GM12878 (cell line): Measurements from ENCODE around the gene RSAD2. TPM values are rescaled to one million over a fixed set of nuclear protein-coding genes. Genes with fewer than 3 reads are reported as not detected.

Source experiments
- ATAC-seq: fragments of 200-7000 bp; cut with Tn5 transposase; 3 replicates; pipeline ENCODE4 v1.9.1; 2020; ENCODE audit warnings: mild to moderate bottlenecking, moderate library complexity
- BruUV-seq: library from RNA; stranded (reverse); fragments of 400-500 nt; replicated peaks from 2 replicates; lab custom pipeline; 2021; lab: Mats Ljungman, UMichigan
- CTCF ChIA-PET: fragments of 300-600 bp; sonication (Branson Sonifier 250); formaldehyde crosslinking; extraction: SDS; loops from one replicate; lab custom pipeline; 2021; ENCODE audit warnings: inconsistent platforms; lab: Yijun Ruan, JAX
- POLR2A ChIA-PET: fragments of 350-600 bp; formaldehyde crosslinking; extraction: SDS; loops from one replicate; lab custom pipeline; 2021; ENCODE audit warnings: inconsistent platforms; lab: Charles Lee
- RAD21 ChIA-PET: fragments of 300-600 bp; sonication (Branson Sonifier 250); formaldehyde crosslinking; loops from one replicate; lab custom pipeline; 2023; ENCODE audit warnings: antibody characterized with exemption; ENCODE audit not compliant: unreplicated experiment; lab: Charles Lee
- SMC1A ChIA-PET: fragments of 300-600 bp; sonication (Branson Sonifier 250); formaldehyde crosslinking; loops from one replicate; lab custom pipeline; 2023; ENCODE audit not compliant: unreplicated experiment, uncharacterized antibody; lab: Charles Lee
- DNase-seq: peaks from one replicate; pipeline ENCODE4 v3.0.0-alpha.2; 2011; ENCODE audit warnings: low read depth, low spot score
- FAIRE-seq: peaks from 3 replicates; lab custom pipeline; 2011; peaks lifted over from hg19 to GRCh38; lab: Jason Lieb, UNC
- H2AFZ ChIP-seq: 2 replicates; pipeline ENCODE4 v1.6.0; 2011; ENCODE audit warnings: low read depth, low read length, control low read depth; ENCODE audit not compliant: control insufficient read depth
- H3K27ac ChIP-seq: 2 replicates; pipeline ENCODE4 v1.5.1; 2011; ENCODE audit warnings: control low read depth; ENCODE audit not compliant: control insufficient read depth, insufficient read depth
- H3K27me3 ChIP-seq, 2 experiments: replicated peaks in 1 of 2; 2 replicates each; pipeline versions ENCODE4 v1.6.0 to v1.6.1; 2011; ENCODE audit warnings: low read length in 1 of 2; ENCODE audit not compliant: control insufficient read depth in 2 of 2, insufficient read depth in 2 of 2
- H3K36me3 ChIP-seq, 2 experiments: 2 replicates each; pipeline ENCODE4 v1.5.1; 2011; ENCODE audit warnings: low read length in 1 of 2; ENCODE audit not compliant: control insufficient read depth in 2 of 2, insufficient read depth in 2 of 2
- H3K4me1 ChIP-seq: 2 replicates; pipeline ENCODE4 v1.6.1; 2011; ENCODE audit warnings: mild to moderate bottlenecking, low read length, moderate library complexity, mixed read lengths; ENCODE audit not compliant: control insufficient read depth, insufficient read depth
- H3K4me2 ChIP-seq: 2 replicates; pipeline ENCODE4 v1.6.0; 2011; ENCODE audit warnings: control low read depth; ENCODE audit not compliant: control insufficient read depth, insufficient read depth
- H3K4me3 ChIP-seq: fragments of 200-600 bp; sonication (generic); 2 replicates; pipeline ENCODE4 v1.5.1; 2016
- H3K79me2 ChIP-seq: 2 replicates; pipeline ENCODE4 v1.6.0; 2011; ENCODE audit warnings: low read length; ENCODE audit not compliant: control insufficient read depth, insufficient read depth
- H3K9ac ChIP-seq: 2 replicates; pipeline ENCODE4 v1.8.0; 2011; ENCODE audit warnings: low read length, control low read depth, mixed read lengths; ENCODE audit not compliant: control insufficient read depth, insufficient read depth
- H3K9me3 ChIP-seq: replicated peaks from 3 replicates; pipeline ENCODE4 v1.5.1; 2011; ENCODE audit warnings: mild to moderate bottlenecking, low read length; ENCODE audit not compliant: control insufficient read depth, insufficient read depth
- H4K20me1 ChIP-seq: 2 replicates; pipeline ENCODE4 v1.6.0; 2011; ENCODE audit not compliant: control insufficient read depth, insufficient read depth
- BCL11A ChIP-seq: IDR thresholded peaks from 2 replicates; pipeline ENCODE4 v1.6.1; 2011; ENCODE audit warnings: low read depth, low read length
- CBX5 ChIP-seq: sonication (generic); IDR thresholded peaks from 2 replicates; pipeline ENCODE4 v1.6.1; 2016; ENCODE audit warnings: low read depth, moderate library complexity, mild to moderate bottlenecking, inconsistent platforms
- E4F1 ChIP-seq: fragments of 450-650 bp; IDR thresholded peaks from 2 replicates; pipeline ENCODE4 v1.6.1; 2018; ENCODE audit warnings: borderline replicate concordance, mild to moderate bottlenecking; ENCODE audit not compliant: partially characterized antibody
- HDGF ChIP-seq: fragments of 450-650 bp; IDR thresholded peaks from 2 replicates; pipeline ENCODE4 v1.6.1; 2016; ENCODE audit warnings: antibody characterized with exemption
- NFYB ChIP-seq: IDR thresholded peaks from 2 replicates; pipeline ENCODE4 v1.6.1; 2011; ENCODE audit warnings: low read depth, mild to moderate bottlenecking, low read length, improper control_type of control experiment, moderate library complexity; ENCODE audit not compliant: insufficient read depth
- POLR2A ChIP-seq: IDR thresholded peaks from 2 replicates; pipeline ENCODE4 v1.6.1; 2011; ENCODE audit warnings: low read depth, mild to moderate bottlenecking, low read length
- SMAD5 ChIP-seq: IDR thresholded peaks from 2 replicates; pipeline ENCODE4 v1.6.1; 2016; ENCODE audit warnings: antibody characterized with exemption, low read depth
- ZNF207 ChIP-seq: fragments of 450-650 bp; IDR thresholded peaks from 2 replicates; pipeline ENCODE4 v1.6.1; 2014; ENCODE audit warnings: antibody characterized with exemption, mild to moderate bottlenecking, borderline replicate concordance
- ZNF24 ChIP-seq: fragments of 450-650 bp; IDR thresholded peaks from 2 replicates; pipeline ENCODE4 v1.6.1; 2017; ENCODE audit warnings: antibody characterized with exemption, mild to moderate bottlenecking
- WGBS: methylation state at CpG from one replicate; pipeline ENCODE4 v1.1.6; 2016; ENCODE audit warnings: low lambda C conversion rate; ENCODE audit not compliant: insufficient replicate concordance, insufficient coverage; ENCODE audit errors: missing lambda C conversion rate; 5-methylcytosine and 5-hydroxymethylcytosine counted together
- in situ Hi-C: fragments of 300-500 bp; cut with MboI; formaldehyde crosslinking; loops from 9 replicates; pipeline ENCODE4 v1.14.3; 2018; ENCODE audit warnings: mixed read lengths
- intact Hi-C: fragments of 100-400 bp; cut with micrococcal nuclease; formaldehyde crosslinking; loops from one replicate; pipeline ENCODE4 v1.14.2; 2022; ENCODE audit not compliant: unreplicated experiment
- polyA plus RNA-seq, 11 experiments: library from polyadenylated mRNA; depleted of rRNA in 4 of 11; unstranded in 6 of 11; stranded (reverse) in 5 of 11; fragments of >200 nt; fragmentation: Nextera tagmentation in 4 of 11; fragmentation: Illumina TruSeq in 1 of 11; extraction: Ambion mirVana in 4 of 11; extraction: Trizol in 1 of 11; gene quantifications; 1 replicate in 1 of 11; 2 replicates in 10 of 11; pipeline versions ENCODE4 v1.2.1 to v1.2.3, GENCODE V29; 2011 to 2016; ENCODE audit warnings: inconsistent platforms in 2 of 11, missing spikeins in 2 of 11, low read depth in 1 of 11
- total RNA-seq, 4 experiments: library from RNA; depleted of rRNA in 3 of 4; stranded (reverse); fragments of >200 nt in 3 of 4; fragmentation: Illumina TruSeq in 1 of 4; extraction: Trizol in 1 of 4; gene quantifications; 2 replicates each; pipeline versions ENCODE4 v1.2.1 to v1.2.3, GENCODE V29; 2013 to 2021
- TF ChIP-seq, protein P1 (sequence below): IDR thresholded peaks from 2 replicates; pipeline ENCODE4 v1.6.1; 2012; ENCODE audit warnings: improper control_type of control experiment, low read depth, low read length; ENCODE audit not compliant: insufficient replicate concordance

Gene RSAD2
- total and polyA plus RNA-seq, 10 of the 15 experiments (the other 5 are each of a cell fraction or from before 2014, with no cell fraction given), result 0.24 to 0.90 (median 0.69) TPM

- RAD21 ChIA-PET, result no interaction called here
- SMC1A ChIA-PET, result no interaction called here
- TF ChIP-seq, protein P1, sequence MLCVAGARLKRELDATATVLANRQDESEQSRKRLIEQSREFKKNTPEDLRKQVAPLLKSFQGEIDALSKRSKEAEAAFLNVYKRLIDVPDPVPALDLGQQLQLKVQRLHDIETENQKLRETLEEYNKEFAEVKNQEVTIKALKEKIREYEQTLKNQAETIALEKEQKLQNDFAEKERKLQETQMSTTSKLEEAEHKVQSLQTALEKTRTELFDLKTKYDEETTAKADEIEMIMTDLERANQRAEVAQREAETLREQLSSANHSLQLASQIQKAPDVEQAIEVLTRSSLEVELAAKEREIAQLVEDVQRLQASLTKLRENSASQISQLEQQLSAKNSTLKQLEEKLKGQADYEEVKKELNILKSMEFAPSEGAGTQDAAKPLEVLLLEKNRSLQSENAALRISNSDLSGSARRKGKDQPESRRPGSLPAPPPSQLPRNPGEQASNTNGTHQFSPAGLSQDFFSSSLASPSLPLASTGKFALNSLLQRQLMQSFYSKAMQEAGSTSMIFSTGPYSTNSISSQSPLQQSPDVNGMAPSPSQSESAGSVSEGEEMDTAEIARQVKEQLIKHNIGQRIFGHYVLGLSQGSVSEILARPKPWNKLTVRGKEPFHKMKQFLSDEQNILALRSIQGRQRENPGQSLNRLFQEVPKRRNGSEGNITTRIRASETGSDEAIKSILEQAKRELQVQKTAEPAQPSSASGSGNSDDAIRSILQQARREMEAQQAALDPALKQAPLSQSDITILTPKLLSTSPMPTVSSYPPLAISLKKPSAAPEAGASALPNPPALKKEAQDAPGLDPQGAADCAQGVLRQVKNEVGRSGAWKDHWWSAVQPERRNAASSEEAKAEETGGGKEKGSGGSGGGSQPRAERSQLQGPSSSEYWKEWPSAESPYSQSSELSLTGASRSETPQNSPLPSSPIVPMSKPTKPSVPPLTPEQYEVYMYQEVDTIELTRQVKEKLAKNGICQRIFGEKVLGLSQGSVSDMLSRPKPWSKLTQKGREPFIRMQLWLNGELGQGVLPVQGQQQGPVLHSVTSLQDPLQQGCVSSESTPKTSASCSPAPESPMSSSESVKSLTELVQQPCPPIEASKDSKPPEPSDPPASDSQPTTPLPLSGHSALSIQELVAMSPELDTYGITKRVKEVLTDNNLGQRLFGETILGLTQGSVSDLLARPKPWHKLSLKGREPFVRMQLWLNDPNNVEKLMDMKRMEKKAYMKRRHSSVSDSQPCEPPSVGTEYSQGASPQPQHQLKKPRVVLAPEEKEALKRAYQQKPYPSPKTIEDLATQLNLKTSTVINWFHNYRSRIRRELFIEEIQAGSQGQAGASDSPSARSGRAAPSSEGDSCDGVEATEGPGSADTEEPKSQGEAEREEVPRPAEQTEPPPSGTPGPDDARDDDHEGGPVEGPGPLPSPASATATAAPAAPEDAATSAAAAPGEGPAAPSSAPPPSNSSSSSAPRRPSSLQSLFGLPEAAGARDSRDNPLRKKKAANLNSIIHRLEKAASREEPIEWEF, result no peak
- TF ChIP-seq SMAD5 (no peak), ZNF24 (no peak), HDGF (no peak), CBX5 (no peak), BCL11A (no peak), E4F1 (no peak), NFYB (no peak), ZNF207 (no peak), POLR2A (no peak)
- ATAC-seq (no peak), FAIRE-seq (no peak), DNase-seq (no peak)
- H4K20me1 ChIP-seq, result no peaks in the 10 kb centered on the region
- no peak overlapping the region for H3K4me2 ChIP-seq
- in situ Hi-C loops (no loop called here), intact Hi-C loops (no loop called here)
- no peaks in the 10 kb centered on the region; the same call in 1 of the 2 replicates for H3K79me2 ChIP-seq
- no peaks in the 10 kb centered on the region for H3K36me3 ChIP-seq
- CTCF ChIA-PET, result interaction anchor here (0.6 to 2.1 kb wide), 3 partner anchors 9 to 33 kb away, joined by 3 to 9 read pairs (median 3); no protein-coding TSS in a partner anchor
- BruUV-seq, result no TSS peak
- no peak overlapping the region for H3K9ac ChIP-seq
- no peaks in the 10 kb centered on the region for H3K4me1 ChIP-seq
- H3K27me3 ChIP-seq, result peaks cover 0 to 2% of the 10 kb centered on the region in 2 experiments; a peak in 1 of 4 replicates
- no peak overlapping the region for H3K4me3 ChIP-seq
- POLR2A ChIA-PET, result no interaction called here
- H2AFZ ChIP-seq, result no peak overlapping the region
- WGBS, result 74% methylated on average over 7 of the region's 7 CpGs
- H3K27ac ChIP-seq, result no peak overlapping the region
- H3K9me3 ChIP-seq, result no peaks in the 10 kb centered on the region
These were observed 6.0 kb downstream of the RSAD2 start for GRCh38 chr2:6883448-6884122.
